LNCaP clone FGC (cell line): Measurements from ENCODE around the gene CTSD.

Experiments
- DNase-seq: peaks from one replicate; pipeline ENCODE4 v3.0.0-alpha.2; 2011; ENCODE audit warnings: low read depth
- H3K4me3 ChIP-seq: 2 replicates; pipeline ENCODE4 v1.5.1; 2011; ENCODE audit warnings: mild to moderate bottlenecking, low read depth, low read length, control low read depth
- TF ChIP-seq, protein P1 (sequence below): IDR thresholded peaks from 2 replicates; pipeline ENCODE4 v1.5.1; 2012; ENCODE audit warnings: mild to moderate bottlenecking; ENCODE audit not compliant: control insufficient read depth, insufficient read depth; ENCODE audit errors: extremely low read depth

CTSD gene

DNA sequence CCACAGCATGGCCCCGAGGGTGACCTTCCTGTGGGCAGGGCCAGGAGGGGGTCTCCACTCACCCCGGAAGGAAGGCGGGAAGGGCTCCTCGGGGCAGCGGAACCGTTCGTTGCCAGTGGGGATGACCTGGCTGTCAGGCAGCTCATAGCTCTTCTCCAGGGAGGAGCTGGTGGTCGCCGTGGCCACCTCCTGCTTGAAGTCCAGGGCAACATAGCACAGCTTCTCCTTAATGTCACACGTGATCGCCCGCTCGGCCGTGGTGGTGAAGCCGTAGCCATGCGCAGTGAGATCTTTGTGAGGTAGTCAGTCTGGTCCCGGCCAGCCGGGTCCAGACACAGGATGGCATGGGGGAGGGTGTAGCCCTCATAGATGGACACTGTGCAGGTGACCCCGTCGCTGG lies 39.5 kb upstream of the CTSD start:
- no peak for DNase-seq
- H3K4me3 ChIP-seq: no peak overlapping the region
- TF ChIP-seq, protein P1, sequence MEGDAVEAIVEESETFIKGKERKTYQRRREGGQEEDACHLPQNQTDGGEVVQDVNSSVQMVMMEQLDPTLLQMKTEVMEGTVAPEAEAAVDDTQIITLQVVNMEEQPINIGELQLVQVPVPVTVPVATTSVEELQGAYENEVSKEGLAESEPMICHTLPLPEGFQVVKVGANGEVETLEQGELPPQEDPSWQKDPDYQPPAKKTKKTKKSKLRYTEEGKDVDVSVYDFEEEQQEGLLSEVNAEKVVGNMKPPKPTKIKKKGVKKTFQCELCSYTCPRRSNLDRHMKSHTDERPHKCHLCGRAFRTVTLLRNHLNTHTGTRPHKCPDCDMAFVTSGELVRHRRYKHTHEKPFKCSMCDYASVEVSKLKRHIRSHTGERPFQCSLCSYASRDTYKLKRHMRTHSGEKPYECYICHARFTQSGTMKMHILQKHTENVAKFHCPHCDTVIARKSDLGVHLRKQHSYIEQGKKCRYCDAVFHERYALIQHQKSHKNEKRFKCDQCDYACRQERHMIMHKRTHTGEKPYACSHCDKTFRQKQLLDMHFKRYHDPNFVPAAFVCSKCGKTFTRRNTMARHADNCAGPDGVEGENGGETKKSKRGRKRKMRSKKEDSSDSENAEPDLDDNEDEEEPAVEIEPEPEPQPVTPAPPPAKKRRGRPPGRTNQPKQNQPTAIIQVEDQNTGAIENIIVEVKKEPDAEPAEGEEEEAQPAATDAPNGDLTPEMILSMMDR: no peak

DNA sequence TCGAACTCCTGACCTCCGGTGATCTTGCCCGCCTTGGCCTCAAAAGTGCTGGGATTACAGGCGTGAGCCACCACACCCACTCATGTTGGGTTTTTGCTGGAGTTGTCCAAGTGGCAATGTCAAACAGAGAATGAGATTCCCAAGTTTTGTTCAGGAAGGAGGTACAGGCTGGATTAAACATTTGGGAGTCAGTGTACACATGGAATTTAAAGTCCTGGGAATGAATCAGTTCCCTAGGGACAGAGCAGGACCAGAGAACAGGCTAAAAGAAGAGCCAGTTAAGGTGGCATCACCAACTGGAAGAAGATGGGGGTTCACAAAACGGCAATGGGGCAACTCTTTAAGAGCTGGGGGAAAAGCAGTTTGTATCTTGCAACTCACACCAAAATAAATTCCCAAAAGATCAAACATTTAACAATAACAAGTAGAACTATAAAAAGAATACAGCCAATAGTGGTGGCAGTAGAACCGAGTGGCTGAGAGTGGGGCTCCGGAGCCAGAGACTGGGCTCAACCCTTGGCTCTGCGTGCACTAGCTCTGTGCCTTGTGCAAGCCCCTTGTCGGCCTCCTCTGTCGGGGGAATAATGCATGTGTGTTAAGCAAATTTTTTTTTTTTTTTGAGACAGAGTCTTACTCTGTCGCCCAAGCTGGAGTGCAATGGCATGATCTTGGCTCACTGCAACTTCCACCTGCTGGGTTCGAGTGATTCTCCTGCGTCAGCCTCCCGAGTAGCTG lies 33.8 kb upstream of the CTSD start:
- TF ChIP-seq, protein P1: no peak
- DNase-seq: no peak
- H3K4me3 ChIP-seq: no peak overlapping the region

DNA sequence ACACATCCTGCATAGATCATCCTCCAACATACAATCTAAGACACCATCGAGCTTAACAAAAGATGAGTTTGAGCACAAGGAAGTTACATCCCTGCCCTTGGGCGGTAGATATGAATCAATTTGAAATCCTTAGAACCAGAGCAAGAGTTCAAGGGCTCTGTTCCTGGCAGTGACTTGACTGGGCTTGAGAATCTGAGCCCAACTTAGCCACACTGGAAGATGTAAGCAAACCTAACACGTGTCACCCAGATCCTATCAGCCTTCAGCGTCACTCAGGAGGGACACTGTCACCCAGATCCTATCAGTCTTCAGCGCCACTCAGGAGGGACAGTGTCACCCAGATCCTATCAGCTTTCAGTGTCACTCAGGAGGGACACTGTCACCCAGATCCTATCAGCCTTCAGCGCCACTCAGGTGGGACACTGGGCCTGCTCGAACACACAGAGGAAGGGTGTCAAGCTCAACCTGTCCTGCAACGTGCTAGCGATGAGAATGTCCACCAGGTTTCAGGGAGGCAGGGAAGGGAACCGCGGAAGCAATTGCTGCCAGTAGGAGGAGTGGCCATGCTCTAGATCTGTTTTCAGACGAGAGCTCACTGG lies 32.8 kb upstream of the CTSD start:
- H3K4me3 ChIP-seq: no peak overlapping the region
- DNase-seq: no peak
- TF ChIP-seq, protein P1: no peak

DNA sequence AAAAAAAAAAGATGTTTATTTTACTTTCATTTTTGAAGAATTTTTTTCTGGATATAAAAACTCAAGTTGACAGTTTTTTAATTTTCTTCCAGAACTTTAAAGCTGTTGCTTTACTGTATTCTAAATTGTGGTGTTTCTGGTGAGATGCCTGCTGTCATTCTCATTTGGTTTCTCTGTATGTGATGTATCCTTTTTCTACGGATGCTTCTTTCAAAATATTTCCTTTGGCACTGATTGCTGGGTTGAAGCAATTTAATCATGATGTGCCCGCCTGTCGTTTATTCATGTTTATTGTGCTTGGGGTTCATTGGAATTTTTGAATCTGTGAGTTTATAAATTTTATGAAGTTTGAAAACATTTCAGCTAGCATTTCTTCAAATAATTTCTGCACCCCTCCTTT lies 29.4 kb upstream of the CTSD start:
- TF ChIP-seq, protein P1: no peak
- no peak overlapping the region for H3K4me3 ChIP-seq
- no peak for DNase-seq

DNA sequence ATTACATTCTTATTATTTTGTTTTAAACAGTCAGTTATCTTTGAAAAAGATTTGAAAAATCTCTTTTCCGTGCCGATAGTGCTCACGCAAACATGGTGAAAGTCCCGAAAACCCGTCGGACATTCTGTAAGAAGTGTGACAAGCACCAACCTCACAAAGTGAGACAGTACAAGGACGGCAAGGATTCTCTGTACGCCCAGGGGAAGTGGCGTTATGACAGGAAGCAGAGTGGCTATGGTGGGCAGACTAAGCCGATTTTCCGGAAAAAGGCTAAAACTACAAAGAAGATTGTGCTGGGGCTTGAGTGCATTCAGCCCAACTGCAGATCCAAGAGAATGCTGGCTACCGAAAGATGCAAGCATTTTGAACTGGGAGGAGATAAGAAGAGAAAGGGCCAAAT lies 28.7 kb upstream of the CTSD start:
- TF ChIP-seq, protein P1: no peak
- no peak overlapping the region for H3K4me3 ChIP-seq
- DNase-seq: no peak

DNA sequence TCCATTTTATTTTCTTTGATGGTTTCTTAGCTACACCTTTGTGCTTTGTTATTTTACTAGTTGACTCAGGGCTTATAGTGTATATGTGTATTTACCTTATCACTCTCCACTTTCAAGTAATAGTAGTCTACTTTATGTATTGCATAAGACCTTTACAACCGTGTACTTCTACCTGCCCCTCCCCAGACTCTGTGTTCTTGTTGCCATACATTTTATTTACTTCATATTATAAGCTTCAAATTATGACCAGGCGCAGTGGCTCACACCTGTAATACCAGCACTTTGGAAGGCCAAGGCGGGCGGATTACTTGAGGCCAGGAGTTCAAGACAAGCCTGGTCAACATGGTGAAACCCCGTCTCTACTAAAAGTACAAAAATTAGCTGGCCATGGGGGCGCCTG lies 28.2 kb upstream of the CTSD start:
- no peak overlapping the region for H3K4me3 ChIP-seq
- TF ChIP-seq, protein P1: no peak
- DNase-seq: peak; percentile 6

DNA sequence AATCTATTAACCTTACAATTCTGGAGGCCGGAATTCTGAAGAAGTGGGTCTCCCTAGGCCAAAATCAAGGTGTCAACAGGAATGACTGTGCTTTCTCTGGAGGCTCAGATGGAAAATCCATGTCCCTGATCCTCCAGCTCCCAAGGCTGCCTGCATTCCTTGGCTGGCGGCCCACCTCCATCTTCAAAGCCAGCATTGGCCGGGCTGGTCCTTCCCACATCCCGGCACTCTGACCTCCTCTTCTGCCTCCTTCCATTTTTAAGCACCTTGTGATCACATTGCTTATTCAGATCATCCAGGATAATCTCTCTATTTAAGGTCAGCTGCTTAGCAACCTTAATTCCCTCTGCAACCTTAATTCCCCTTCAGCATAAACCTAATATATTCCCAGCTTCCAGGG lies 22.7 kb upstream of the CTSD start:
- DNase-seq: no peak
- TF ChIP-seq, protein P1: no peak
- H3K4me3 ChIP-seq: no peak overlapping the region
